HL-60 (cell line): ENCODE data around the gene GRIA1.

ENCODE experiments used
- DNase-seq, 2 experiments: peaks; one replicate each; pipeline ENCODE4 v3.0.0-alpha.2; 2010 to 2020; ENCODE audit warnings: low read depth in 1 of 2, low spot score in 1 of 2
- H3K27ac ChIP-seq: fragments of 250-450 bp; sonication (Bioruptor Pico); replicated peaks from 2 replicates; pipeline ENCODE4 v1.5.1; 2020; ENCODE audit warnings: mild to moderate bottlenecking, moderate library complexity
- H3K27me3 ChIP-seq: fragments of 250-450 bp; sonication (Bioruptor Pico); 2 replicates; pipeline ENCODE4 v1.5.1; 2021; ENCODE audit warnings: mild to moderate bottlenecking, moderate library complexity; ENCODE audit not compliant: insufficient read depth, poor library complexity, severe bottlenecking
- H3K4me3 ChIP-seq: replicated peaks from 2 replicates; pipeline ENCODE4 v1.5.1; 2011; ENCODE audit warnings: mild to moderate bottlenecking, control low read depth, low read length; ENCODE audit not compliant: insufficient read depth
- GABPA ChIP-seq: IDR thresholded peaks from 2 replicates; pipeline ENCODE4 v1.6.1; 2012; ENCODE audit warnings: low read depth
- POLR2AphosphoS5 ChIP-seq: IDR thresholded peaks from 2 replicates; pipeline ENCODE4 v1.6.1; 2012; ENCODE audit warnings: low read depth
- REST ChIP-seq: IDR thresholded peaks from 2 replicates; pipeline ENCODE4 v1.6.1; 2012; ENCODE audit warnings: low read depth; ENCODE audit not compliant: insufficient replicate concordance
- SPI1 ChIP-seq: IDR thresholded peaks from 2 replicates; pipeline ENCODE4 v1.6.1; 2012; ENCODE audit warnings: low read depth, mild to moderate bottlenecking, borderline replicate concordance
- TF ChIP-seq, protein P1 (sequence below): IDR thresholded peaks from one replicate; pipeline ENCODE4 v1.5.1; 2011; ENCODE audit warnings: low read length, control low read depth, inconsistent platforms; ENCODE audit not compliant: insufficient read depth

GRIA1 gene

GRCh38 chr5:153542536-153542935 lies 52.1 kb downstream of the GRIA1 start:
- Histone ChIP-seq H3K27ac (no peak overlapping the region), H3K27me3 (no peaks in the 10 kb centered on the region), H3K4me3 (no peak overlapping the region)
- no peak for TF ChIP-seq GABPA
- TF ChIP-seq, protein P1, sequence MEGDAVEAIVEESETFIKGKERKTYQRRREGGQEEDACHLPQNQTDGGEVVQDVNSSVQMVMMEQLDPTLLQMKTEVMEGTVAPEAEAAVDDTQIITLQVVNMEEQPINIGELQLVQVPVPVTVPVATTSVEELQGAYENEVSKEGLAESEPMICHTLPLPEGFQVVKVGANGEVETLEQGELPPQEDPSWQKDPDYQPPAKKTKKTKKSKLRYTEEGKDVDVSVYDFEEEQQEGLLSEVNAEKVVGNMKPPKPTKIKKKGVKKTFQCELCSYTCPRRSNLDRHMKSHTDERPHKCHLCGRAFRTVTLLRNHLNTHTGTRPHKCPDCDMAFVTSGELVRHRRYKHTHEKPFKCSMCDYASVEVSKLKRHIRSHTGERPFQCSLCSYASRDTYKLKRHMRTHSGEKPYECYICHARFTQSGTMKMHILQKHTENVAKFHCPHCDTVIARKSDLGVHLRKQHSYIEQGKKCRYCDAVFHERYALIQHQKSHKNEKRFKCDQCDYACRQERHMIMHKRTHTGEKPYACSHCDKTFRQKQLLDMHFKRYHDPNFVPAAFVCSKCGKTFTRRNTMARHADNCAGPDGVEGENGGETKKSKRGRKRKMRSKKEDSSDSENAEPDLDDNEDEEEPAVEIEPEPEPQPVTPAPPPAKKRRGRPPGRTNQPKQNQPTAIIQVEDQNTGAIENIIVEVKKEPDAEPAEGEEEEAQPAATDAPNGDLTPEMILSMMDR = no peak
- no peak for TF ChIP-seq POLR2AphosphoS5
- TF ChIP-seq SPI1 = no peak
- no peak for TF ChIP-seq REST
- DNase-seq = no peak

DNA sequence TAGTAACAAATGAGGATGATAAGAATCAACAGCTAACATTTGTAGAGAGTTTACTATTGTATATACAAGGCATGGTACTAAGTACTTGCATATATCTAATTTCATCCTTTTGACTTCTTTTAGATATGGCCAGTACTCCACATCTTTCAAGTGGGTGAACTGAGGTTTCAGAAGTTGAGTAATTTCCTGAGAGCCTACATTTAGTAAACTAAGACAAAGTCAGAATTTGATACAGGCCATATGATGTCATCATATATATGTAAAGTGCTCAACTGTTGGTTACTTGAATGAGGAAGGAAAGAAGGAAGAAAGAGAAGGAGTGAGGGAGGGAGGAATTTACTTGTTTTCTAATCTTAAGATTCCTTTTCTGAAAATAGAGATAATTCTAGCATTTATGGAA lies 52.8 kb downstream of the GRIA1 start:
- no peak for DNase-seq
- H3K4me3 ChIP-seq = no peak overlapping the region
- TF ChIP-seq, protein P1 = no peak
- TF ChIP-seq POLR2AphosphoS5 (no peak), REST (no peak), SPI1 (no peak), GABPA (no peak)
- no peak overlapping the region for H3K27ac ChIP-seq
- H3K27me3 ChIP-seq = no peaks in the 10 kb centered on the region

- no peak for DNase-seq
- H3K27me3 ChIP-seq = no peaks in the 10 kb centered on the region
Observed at GRCh38 chr5:153543959-153544470, 53.5 kb downstream of the GRIA1 start.

More at GRCh38 chr5:153543959-153544470, 53.5 kb downstream of the GRIA1 start:
- TF ChIP-seq POLR2AphosphoS5 (no peak), SPI1 (no peak), GABPA (no peak), REST (no peak)
- TF ChIP-seq, protein P1 = no peak
- H3K27ac ChIP-seq = no peak overlapping the region
- no peak overlapping the region for H3K4me3 ChIP-seq
